HG02938 (cell line): ENCODE measurements around the gene TNFSF8.

Source experiments
- ATAC-seq: cut with Tn5 transposase; IDR thresholded peaks from one replicate; pipeline ENCODE4 v1.9.1; 2021; ENCODE audit warnings: mild to moderate bottlenecking, moderate library complexity; ENCODE audit not compliant: unreplicated experiment

The TNFSF8 gene

GRCh38 chr9:114937516-114937915 is 7.1 kb upstream of the TNFSF8 start:
- no peak for ATAC-seq

- no peak for ATAC-seq
Observed at GRCh38 chr9:114936581-114936980, 6.2 kb upstream of the TNFSF8 start.

DNA sequence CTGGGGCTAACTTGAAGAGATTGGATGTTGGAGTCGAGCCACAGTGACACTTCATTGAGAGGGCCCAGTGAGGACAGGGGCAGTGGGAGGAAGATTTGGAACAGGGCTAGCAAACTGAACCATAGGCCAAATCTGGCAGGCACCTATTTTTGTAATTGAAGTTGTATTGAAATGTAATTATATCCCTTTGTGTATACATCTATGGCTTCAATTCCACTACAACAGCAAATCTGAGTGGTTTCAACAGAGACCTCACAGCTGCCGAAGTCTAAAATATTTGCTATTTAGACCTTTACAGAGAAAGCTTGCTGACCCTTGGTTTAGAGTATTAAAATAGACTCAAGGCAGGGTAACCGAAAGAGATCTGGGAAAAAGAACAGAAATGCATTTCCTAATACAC is 4.7 kb upstream of the TNFSF8 start:
- no peak for ATAC-seq

DNA sequence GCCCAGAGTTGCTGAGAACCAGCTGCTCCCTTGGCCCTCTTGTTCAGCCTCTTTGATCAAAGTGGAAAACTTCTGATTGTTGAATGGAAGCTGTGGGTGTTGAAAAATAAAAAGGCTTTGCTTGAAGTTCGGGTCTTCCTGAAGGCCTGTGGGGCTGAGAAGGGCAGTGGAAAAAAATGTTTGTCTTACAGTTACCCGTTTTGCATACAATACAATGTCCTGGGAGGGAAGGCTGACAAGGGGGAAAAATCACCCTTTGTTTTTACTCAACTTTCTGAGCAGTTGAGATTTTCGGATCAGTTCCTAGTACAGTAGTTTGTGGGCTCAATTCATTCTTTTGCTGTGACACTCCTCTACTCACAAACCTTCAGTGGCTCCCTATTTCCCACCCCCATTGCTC is 2.1 kb upstream of the TNFSF8 start:
- no peak for ATAC-seq

GRCh38 chr9:114931407-114931806 is 1.0 kb upstream of the TNFSF8 start:
- no peak for ATAC-seq

GRCh38 chr9:114929201-114929600 is 1.2 kb downstream of the TNFSF8 start:
- no peak for ATAC-seq

- ATAC-seq, result no peak
Observed at GRCh38 chr9:114928671-114929070, 1.7 kb downstream of the TNFSF8 start.

- no peak for ATAC-seq
Observed at GRCh38 chr9:114928136-114928535, 2.3 kb downstream of the TNFSF8 start.

GRCh38 chr9:114925672-114926071 is 4.7 kb downstream of the TNFSF8 start:
- no peak for ATAC-seq

- ATAC-seq, result no peak
Observed at GRCh38 chr9:114925039-114925438, 5.4 kb downstream of the TNFSF8 start.

- no peak for ATAC-seq
Observed at GRCh38 chr9:114924327-114924726, 6.1 kb downstream of the TNFSF8 start.

GRCh38 chr9:114923918-114924317 is 6.5 kb downstream of the TNFSF8 start:
- ATAC-seq, result no peak

DNA sequence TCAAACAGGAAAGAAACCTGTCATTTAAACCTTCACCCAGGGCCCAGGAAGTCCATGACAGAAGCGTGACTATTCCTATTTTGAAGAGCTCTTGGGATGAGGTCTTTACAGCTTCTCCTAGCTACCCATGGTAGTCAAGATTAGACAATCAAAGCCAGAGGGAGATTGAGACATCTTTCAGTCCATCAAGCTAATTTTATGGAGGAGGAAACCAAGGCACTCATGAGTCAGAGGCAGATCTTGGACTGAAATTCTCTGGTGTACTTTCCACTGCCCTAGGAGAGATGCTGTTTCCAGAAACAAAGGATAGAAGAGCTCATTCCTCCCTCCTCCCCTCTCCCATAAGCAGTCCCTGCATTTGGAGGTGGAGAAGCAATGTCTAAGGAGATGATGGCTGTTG is 9.2 kb downstream of the TNFSF8 start:
- no peak for ATAC-seq

DNA sequence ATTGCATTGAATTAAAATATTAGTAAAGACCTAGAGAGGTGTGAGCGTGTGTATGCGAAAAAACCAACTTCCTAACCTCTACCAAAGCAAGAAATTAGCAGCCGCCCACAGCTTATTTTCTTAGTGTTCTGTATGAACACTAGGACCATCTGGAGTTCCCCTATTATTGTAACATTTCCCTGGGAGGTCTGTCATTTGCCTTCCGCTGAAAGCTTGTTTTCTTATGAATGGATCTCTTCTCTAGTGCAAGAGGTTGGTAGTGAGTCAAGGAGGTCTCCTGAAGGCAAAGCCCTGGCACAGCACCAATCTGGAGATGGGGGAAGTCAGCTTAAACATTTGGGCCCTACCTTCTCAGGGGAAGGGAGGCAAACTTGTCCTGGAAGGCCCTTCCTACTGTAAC is 10.8 kb downstream of the TNFSF8 start:
- ATAC-seq, result no peak

DNA sequence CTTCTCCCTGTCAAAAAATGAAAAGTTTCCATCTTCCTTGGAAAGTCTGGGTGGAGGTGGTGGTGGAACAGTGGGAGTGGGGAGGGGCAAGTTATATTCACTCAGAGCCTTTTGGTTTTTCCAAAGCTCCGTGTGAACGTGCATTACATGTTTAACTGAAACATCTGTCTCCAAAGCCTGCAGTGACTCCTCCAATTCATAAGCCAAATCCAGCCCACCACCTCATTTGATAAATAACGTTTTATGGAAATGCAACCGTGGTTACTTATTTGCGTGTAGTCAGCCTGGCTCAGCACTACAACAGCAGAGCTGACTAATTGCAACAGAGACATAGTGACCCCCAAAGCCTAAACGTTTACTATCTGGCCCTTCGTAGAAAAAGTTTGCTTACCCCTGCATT is 13.9 kb downstream of the TNFSF8 start:
- ATAC-seq, result no peak

- ATAC-seq, result no peak
Observed at GRCh38 chr9:114914139-114914538, 16.3 kb downstream of the TNFSF8 start.

DNA sequence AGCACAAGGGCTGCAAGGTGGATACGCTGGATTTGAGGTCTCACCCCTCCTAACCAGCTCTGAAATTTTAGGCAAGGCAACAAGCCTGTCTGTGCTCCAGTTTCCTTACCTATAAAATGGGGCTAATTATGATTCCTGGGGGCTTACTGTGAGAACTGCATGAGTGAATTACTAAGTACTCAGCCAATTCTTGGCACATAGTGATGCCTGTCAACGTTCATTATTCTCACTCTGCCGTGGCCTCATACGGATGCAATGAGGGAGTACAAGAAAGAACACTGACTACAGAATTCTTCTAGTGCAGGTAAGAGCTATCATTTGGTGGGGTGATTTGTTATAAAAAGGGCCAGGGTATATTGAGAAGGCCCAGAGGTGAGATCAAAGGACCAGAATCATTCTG is 16.7 kb downstream of the TNFSF8 start:
- no peak for ATAC-seq

DNA sequence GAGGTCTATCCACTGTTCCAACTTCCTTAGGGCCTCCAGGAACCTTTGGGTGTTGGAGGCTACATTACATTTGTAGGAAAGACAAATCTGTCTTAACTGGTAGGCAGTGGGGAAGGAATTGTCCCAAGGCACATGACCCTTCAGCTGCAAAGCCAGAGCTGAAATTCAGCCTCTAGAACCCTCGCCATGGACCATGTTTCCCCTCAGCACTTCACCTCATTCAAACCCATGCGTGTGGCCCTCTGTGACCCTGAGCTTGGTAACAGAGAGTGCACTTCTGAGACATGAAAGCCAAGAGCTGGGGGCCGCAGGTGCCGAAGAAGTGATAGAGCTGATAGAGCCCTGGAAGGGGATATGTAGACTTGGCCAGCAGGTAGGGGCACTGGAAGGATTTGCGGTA is 17.2 kb downstream of the TNFSF8 start:
- no peak for ATAC-seq

GRCh38 chr9:114911167-114911821 is 19.1 kb downstream of the TNFSF8 start:
- ATAC-seq, result no peak

DNA sequence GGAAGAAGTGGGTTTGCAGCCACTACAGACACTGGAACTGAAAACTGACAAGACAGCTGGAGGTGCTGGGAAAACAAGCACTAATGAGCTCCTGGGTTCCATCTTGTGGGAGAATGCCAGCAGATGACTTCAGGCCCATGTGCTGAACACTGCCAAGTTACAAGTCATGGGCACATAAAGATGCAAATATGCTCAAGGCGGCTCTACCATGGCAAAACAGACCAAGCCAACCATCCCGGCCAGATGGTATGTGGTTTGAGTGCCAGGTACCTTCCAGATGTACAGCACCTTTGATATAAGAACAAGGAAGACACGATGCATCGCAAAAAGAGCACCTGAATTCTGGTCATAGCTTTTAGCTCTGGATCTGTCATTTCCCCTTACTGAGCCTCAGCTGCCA is 19.9 kb downstream of the TNFSF8 start:
- ATAC-seq, result no peak

DNA sequence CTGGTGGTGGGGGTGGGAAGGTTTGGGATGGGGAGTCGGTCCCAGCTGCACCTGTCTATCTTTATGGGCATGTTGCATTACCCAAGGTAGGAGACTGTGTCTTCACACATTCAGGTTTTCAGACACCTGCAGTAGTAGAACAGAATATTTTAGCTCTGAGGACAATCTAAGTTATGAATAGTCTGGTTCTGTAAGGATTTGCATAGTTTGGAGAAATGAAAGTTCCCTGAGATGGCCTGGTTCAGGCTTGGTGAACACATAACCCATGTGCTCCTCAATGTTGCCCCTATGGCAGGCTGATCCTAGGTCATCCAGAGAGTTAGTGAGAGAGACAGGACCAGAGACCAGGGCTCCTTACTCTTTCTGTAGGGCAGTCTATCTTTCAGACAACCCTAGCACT is 20.7 kb downstream of the TNFSF8 start:
- ATAC-seq, result no peak

GRCh38 chr9:114908805-114909448 is 21.5 kb downstream of the TNFSF8 start:
- ATAC-seq, result no peak

DNA sequence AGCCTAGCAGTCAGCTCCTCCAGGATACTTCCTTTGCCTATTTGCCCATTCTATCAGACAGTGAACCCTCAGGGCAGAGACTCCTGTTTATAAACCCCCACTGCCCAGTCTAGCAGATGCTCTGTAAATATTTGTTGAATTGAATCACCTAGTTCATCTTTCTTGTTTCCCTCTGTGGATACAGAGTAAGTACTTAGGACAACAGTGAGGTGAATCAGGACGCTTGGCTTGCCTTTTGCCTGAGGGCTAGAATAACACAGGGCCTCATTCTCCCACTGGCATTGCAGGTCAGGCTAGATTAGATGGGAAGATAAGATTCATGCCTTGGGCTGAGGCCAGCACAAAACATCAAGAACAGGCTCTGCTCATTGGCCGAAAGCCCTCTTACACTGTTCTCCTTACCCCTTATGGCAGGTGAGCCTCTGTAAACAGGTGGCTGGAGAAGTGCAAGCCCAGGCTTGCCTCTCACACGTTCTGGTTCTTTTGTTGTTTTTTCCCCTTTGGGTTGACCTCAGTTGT is 22.2 kb downstream of the TNFSF8 start:
- ATAC-seq, result no peak
